ENCODE data around the gene MFRP. TPM values are rescaled to one million over a fixed set of nuclear protein-coding genes. Genes with fewer than 3 reads are reported as not detected.
A peak's percentile ranks its signal among the peaks of the same experiment; 100 is the strongest.

The MFRP gene
- polyA plus RNA-seq, 1 experiment = not detected

GRCh38 chr11:119320776-119321524 is 25.6 kb downstream of the MFRP start:
- Histone ChIP-seq H3K27ac (ENCODE audit: low read depth, low read length) (peak overlapping the region; percentile 77), H3K4me3 (ENCODE audit: low read depth, low read length) (peak overlapping the region; percentile 48), H3K27me3 (ENCODE audit: control insufficient read depth, insufficient read depth, low read length) (no peaks in the 10 kb centered on the region), H3K9me3 (ENCODE audit: control insufficient read depth, insufficient read depth, low read length) (no peaks in the 10 kb centered on the region; the same call in 1 of the 2 replicates)
- no peak for DNase-seq (ENCODE audit: low read depth, low spot score)
- TF ChIP-seq CTCF (IDR thresholded peaks at IDR 0.05; ENCODE audit: low read depth, low read length) = no peak
- ChIA-PET CTCF (interaction anchor here (0.6 to 8.8 kb wide), 16 partner anchors 12 to 226 kb away, joined by 3 to 161 read pairs (median 9); partner anchors contain the start of genes C1QTNF5, CBL and RNF26), POLR2A (interaction anchor here (0.6 to 2.6 kb wide), 5 partner anchors 13 to 156 kb away, joined by 3 to 34 read pairs (median 4); partner anchors contain the start of genes C1QTNF5, CBL and RNF26)

- no peaks in the 10 kb centered on the region; the same call in 1 of the 2 replicates for H3K9me3 ChIP-seq (ENCODE audit: control insufficient read depth, insufficient read depth, low read length)
- no peak for DNase-seq (ENCODE audit: low read depth, low spot score)
- CTCF ChIA-PET = interaction anchor here (1.1 to 8.8 kb wide), 10 partner anchors 13 to 225 kb away, joined by 3 to 161 read pairs (median 10); partner anchors contain the start of genes C1QTNF5 and RNF26
- H3K4me3 ChIP-seq (ENCODE audit: low read depth, low read length) = peak overlapping the region; percentile 41
- POLR2A ChIA-PET = interaction anchor here (0.6 to 2.6 kb wide), 3 partner anchors 17 to 155 kb away, joined by 3 to 34 read pairs (median 5); partner anchors contain the start of gene CBL
- peak overlapping the region; percentile 65 for H3K27ac ChIP-seq (ENCODE audit: low read depth, low read length)
- no peak for TF ChIP-seq CTCF (IDR thresholded peaks at IDR 0.05; ENCODE audit: low read depth, low read length)
- H3K27me3 ChIP-seq (ENCODE audit: control insufficient read depth, insufficient read depth, low read length) = no peaks in the 10 kb centered on the region
Measured at GRCh38 chr11:119320240-119320775, 26.2 kb downstream of the MFRP start.

- no peaks in the 10 kb centered on the region for H3K27me3 ChIP-seq (ENCODE audit: control insufficient read depth, insufficient read depth, low read length)
- H3K27ac ChIP-seq (ENCODE audit: low read depth, low read length) = peak overlapping the region; percentile 31
- no peak for DNase-seq (ENCODE audit: low read depth, low spot score)
- H3K4me3 ChIP-seq (ENCODE audit: low read depth, low read length) = no peak overlapping the region
- CTCF ChIA-PET = interaction anchor here (1.1 to 8.8 kb wide), 4 partner anchors 19 to 155 kb away, joined by 3 to 161 read pairs (median 22); partner anchors contain the start of gene C1QTNF5
- no peak for TF ChIP-seq CTCF (IDR thresholded peaks at IDR 0.05; ENCODE audit: low read depth, low read length)
- POLR2A ChIA-PET = interaction anchor here (1.5 to 2.6 kb wide), 2 partner anchors 18 kb away, joined by 19 to 34 read pairs; no protein-coding TSS in a partner anchor
- no peaks in the 10 kb centered on the region; the same call in 1 of the 2 replicates for H3K9me3 ChIP-seq (ENCODE audit: control insufficient read depth, insufficient read depth, low read length)
Measured at GRCh38 chr11:119319700-119320239, 26.7 kb downstream of the MFRP start.

GRCh38 chr11:119319136-119319699 is 27.3 kb downstream of the MFRP start:
- TF ChIP-seq CTCF (IDR thresholded peaks at IDR 0.05; ENCODE audit: low read depth, low read length) = no peak
- ChIA-PET POLR2A (interaction anchor here (1.5 kb wide), 1 partner anchor 19 kb away, joined by 19 read pairs; no protein-coding TSS in a partner anchor), CTCF (interaction anchor here (1.0 to 8.8 kb wide), 4 partner anchors 20 to 142 kb away, joined by 3 to 161 read pairs (median 3); partner anchors contain the start of gene C1QTNF5)
- Histone ChIP-seq H3K27ac (ENCODE audit: low read depth, low read length) (peak overlapping the region; percentile 87), H3K4me3 (ENCODE audit: low read depth, low read length) (no peak overlapping the region), H3K9me3 (ENCODE audit: control insufficient read depth, insufficient read depth, low read length) (no peaks in the 10 kb centered on the region; the same call in 1 of the 2 replicates), H3K27me3 (ENCODE audit: control insufficient read depth, insufficient read depth, low read length) (no peaks in the 10 kb centered on the region)
- DNase-seq (ENCODE audit: low read depth, low spot score) = no peak
